KMS-11 (cell line): ENCODE measurements around the gene SLC23A3.

Experiments
- H2AFZ ChIP-seq: fragments of 200-600 bp; sonication (generic); 2 replicates; pipeline ENCODE4 v1.6.1; 2016; ENCODE audit warnings: antibody characterized with exemption, mixed run types, low read depth
- H3K27ac ChIP-seq: fragments of 200-600 bp; sonication (generic); 2 replicates; pipeline ENCODE4 v1.6.1; 2016; ENCODE audit warnings: mild to moderate bottlenecking, mixed run types
- H3K27me3 ChIP-seq: fragments of 200-600 bp; sonication (generic); 2 replicates; pipeline ENCODE4 v1.6.1; 2017; ENCODE audit warnings: mild to moderate bottlenecking, low read depth, mixed run types, moderate library complexity; ENCODE audit not compliant: insufficient read depth
- H3K36me3 ChIP-seq: fragments of 200-600 bp; sonication (generic); 2 replicates; pipeline ENCODE4 v1.6.1; 2017; ENCODE audit warnings: mild to moderate bottlenecking, mixed run types; ENCODE audit not compliant: insufficient read depth
- H3K4me1 ChIP-seq: fragments of 200-600 bp; sonication (generic); 2 replicates; pipeline ENCODE4 v1.6.1; 2016; ENCODE audit warnings: mild to moderate bottlenecking, low read depth, mixed run types; ENCODE audit not compliant: poor library complexity, severe bottlenecking
- H3K4me2 ChIP-seq: fragments of 200-600 bp; sonication (generic); 2 replicates; pipeline ENCODE4 v1.7.0; 2016; ENCODE audit warnings: mild to moderate bottlenecking, mixed run types
- H3K4me3 ChIP-seq: fragments of 200-600 bp; sonication (generic); IDR thresholded peaks from 2 replicates; pipeline ENCODE4 v1.6.1; 2017; ENCODE audit warnings: low read depth, low read length, mixed read lengths; ENCODE audit not compliant: insufficient read depth
- H3K79me2 ChIP-seq: fragments of 200-600 bp; sonication (generic); 2 replicates; pipeline ENCODE4 v1.6.1; 2016; ENCODE audit warnings: low read depth, mixed run types; ENCODE audit not compliant: insufficient read depth
- H3K9ac ChIP-seq: fragments of 200-600 bp; sonication (generic); 2 replicates; pipeline ENCODE4 v1.6.1; 2016; ENCODE audit warnings: mild to moderate bottlenecking, mixed run types
- H4K20me1 ChIP-seq: fragments of 200-600 bp; sonication (generic); 2 replicates; pipeline ENCODE4 v1.6.1; 2016; ENCODE audit warnings: mild to moderate bottlenecking, mixed run types; ENCODE audit not compliant: insufficient read depth
- TF ChIP-seq, protein P1 (sequence below): fragments of 200-600 bp; sonication (generic); conservative IDR thresholded peaks from 2 replicates; pipeline ENCODE4 v1.6.1; 2017; ENCODE audit warnings: low read depth, mild to moderate bottlenecking, antibody characterized with exemption, low read length, moderate library complexity, mixed read lengths

The SLC23A3 gene

DNA sequence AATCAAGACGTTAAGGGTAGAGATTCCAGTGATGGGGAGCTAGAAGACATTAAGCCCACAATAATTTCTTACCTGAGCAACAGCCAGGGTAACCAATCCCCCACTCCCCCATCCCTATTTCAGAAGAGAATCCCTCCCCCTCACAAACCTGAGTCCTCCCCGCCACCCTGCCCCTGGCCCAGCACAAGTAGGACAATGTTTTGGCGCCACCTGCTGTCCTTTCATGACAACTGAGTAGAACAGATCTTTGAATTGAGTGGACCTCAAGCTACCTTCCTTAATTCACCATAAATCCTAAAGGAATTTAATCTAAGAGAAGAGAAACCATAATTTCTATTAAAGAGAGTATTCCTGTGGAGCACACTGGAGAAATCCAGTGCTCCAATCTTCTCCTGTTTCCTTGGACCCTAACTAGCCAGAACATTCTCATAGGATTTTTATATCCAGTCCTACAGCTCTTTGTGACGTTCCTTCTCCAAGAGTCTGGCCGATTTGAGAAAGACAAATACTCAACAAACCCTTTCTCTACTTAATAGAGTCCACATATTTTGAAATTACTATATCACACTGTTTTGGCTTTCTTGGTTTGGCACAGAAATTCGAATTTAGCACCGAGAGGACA lies 50.3 kb downstream of the SLC23A3 start:
- Histone ChIP-seq H3K79me2 (no peaks in the 10 kb centered on the region), H3K27ac (no peak overlapping the region), H4K20me1 (no peaks in the 10 kb centered on the region), H3K4me2 (no peak overlapping the region), H2AFZ (no peak overlapping the region), H3K27me3 (no peaks in the 10 kb centered on the region), H3K36me3 (no peaks in the 10 kb centered on the region), H3K9ac (no peak overlapping the region), H3K4me1 (peaks cover 2% of the 10 kb centered on the region), H3K4me3 (no peak overlapping the region)
- TF ChIP-seq, protein P1, sequence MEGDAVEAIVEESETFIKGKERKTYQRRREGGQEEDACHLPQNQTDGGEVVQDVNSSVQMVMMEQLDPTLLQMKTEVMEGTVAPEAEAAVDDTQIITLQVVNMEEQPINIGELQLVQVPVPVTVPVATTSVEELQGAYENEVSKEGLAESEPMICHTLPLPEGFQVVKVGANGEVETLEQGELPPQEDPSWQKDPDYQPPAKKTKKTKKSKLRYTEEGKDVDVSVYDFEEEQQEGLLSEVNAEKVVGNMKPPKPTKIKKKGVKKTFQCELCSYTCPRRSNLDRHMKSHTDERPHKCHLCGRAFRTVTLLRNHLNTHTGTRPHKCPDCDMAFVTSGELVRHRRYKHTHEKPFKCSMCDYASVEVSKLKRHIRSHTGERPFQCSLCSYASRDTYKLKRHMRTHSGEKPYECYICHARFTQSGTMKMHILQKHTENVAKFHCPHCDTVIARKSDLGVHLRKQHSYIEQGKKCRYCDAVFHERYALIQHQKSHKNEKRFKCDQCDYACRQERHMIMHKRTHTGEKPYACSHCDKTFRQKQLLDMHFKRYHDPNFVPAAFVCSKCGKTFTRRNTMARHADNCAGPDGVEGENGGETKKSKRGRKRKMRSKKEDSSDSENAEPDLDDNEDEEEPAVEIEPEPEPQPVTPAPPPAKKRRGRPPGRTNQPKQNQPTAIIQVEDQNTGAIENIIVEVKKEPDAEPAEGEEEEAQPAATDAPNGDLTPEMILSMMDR: peak; percentile 85

GRCh38 chr2:219118504-219118903 lies 51.3 kb downstream of the SLC23A3 start:
- Histone ChIP-seq H3K9ac (no peak overlapping the region), H3K79me2 (no peaks in the 10 kb centered on the region), H3K4me2 (no peak overlapping the region), H3K36me3 (no peaks in the 10 kb centered on the region), H4K20me1 (no peaks in the 10 kb centered on the region), H3K27ac (no peak overlapping the region), H3K4me1 (no peaks in the 10 kb centered on the region), H3K27me3 (no peaks in the 10 kb centered on the region), H2AFZ (no peak overlapping the region), H3K4me3 (no peak overlapping the region)
- TF ChIP-seq, protein P1: no peak

DNA sequence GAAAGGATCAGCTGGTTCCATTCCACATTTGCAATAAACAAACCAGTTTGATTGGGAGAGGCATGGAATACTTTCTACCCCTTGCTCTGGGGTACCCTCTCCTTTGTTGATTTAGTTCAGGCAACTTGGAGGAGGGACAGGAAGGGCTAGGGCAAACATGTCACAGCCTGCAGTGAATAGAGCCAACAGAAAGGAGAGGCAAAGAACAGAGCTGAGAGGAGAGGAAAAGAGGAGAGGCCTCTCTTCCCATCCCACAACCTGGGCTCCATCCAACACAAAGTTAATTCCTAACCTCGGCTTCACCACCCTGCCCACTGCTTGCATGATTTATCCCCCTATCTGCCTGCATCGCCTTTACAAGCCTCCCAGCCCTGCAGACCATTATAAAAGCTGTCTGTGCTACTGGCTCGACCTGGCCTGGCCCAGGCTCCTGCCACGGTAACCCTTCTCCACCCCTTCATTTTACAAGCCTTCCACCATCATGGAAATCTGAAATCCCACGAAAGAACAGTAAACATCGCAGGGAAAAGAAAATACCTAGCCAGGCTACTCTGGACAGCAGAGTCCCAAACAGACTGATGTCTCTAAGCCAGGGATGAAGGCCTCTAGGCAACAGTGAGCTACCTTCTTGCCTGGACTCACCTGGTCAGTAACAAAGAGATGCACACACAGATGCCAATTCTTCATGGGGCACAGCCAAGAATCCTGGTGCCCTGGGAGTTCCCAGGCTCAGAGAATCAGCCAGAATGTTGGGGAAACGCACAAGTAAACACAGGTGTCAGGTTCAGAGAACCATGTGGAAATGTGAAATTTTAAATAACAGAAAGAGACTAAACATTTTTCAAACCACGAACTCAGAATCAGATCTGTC lies 52.8 kb downstream of the SLC23A3 start:
- Histone ChIP-seq H3K4me1 (no peaks in the 10 kb centered on the region), H3K4me3 (no peak overlapping the region), H3K4me2 (no peak overlapping the region), H3K27me3 (no peaks in the 10 kb centered on the region), H3K27ac (no peak overlapping the region), H3K9ac (no peak overlapping the region), H4K20me1 (no peaks in the 10 kb centered on the region), H3K36me3 (no peaks in the 10 kb centered on the region), H3K79me2 (no peaks in the 10 kb centered on the region), H2AFZ (no peak overlapping the region)
- TF ChIP-seq, protein P1: no peak

- no peak overlapping the region for H3K9ac ChIP-seq
- no peaks in the 10 kb centered on the region for H3K79me2 ChIP-seq
- no peaks in the 10 kb centered on the region for H3K27me3 ChIP-seq
- H4K20me1 ChIP-seq: no peaks in the 10 kb centered on the region
- no peak overlapping the region for H2AFZ ChIP-seq
- no peak overlapping the region for H3K27ac ChIP-seq
- TF ChIP-seq, protein P1: no peak
- H3K4me2 ChIP-seq: no peak overlapping the region
- H3K36me3 ChIP-seq: no peaks in the 10 kb centered on the region
- no peaks in the 10 kb centered on the region for H3K4me1 ChIP-seq
- H3K4me3 ChIP-seq: no peak overlapping the region
Observed at GRCh38 chr2:219112651-219113338, 57.0 kb downstream of the SLC23A3 start.
